Naive thymus-derived CD8-positive, alpha-beta T cell (primary cell): ENCODE results near the gene UBA5. TPM values are rescaled to one million over a fixed set of nuclear protein-coding genes. Genes with fewer than 3 reads are reported as not detected.

ENCODE experiments used
- ATAC-seq, 2 donors: fragments of 150-1000 bp; cut with Tn5 transposase in 1 of 2; sonication (Bioruptor Pico), chemical (Tn5 transposase) in 1 of 2; 1 replicate in 1 of 2; 2 replicates in 1 of 2; pipeline ENCODE4 v1.10.0; 2021; ENCODE audit warnings: mild to moderate bottlenecking in 2 of 2, moderate library complexity in 2 of 2
- POLR2A ChIA-PET: fragments of 350-600 bp; sonication (Branson Sonifier 250); formaldehyde crosslinking; loops from one replicate; lab custom pipeline; 2021; ENCODE audit warnings: antibody characterized with exemption; lab: Charles Lee
- DNase-seq, 10 donors: peaks; one replicate each; pipeline versions ENCODE4 v3.0.0 to v3.0.0-alpha.2; 2020 to 2022
- H3K27ac Mint-ChIP-seq, 10 donors: one replicate each; pipeline ENCODE4 v1.8.0; 2020 to 2022; ENCODE audit warnings: mild to moderate bottlenecking in 10 of 10, mixed read lengths in 10 of 10, moderate library complexity in 4 of 10, inconsistent platforms in 1 of 10
- H3K27me3 Mint-ChIP-seq, 5 donors: one replicate each; pipeline ENCODE4 v1.8.0; 2021 to 2022; ENCODE audit warnings: mixed read lengths in 5 of 5
- H3K36me3 Mint-ChIP-seq, 3 donors: one replicate each; pipeline ENCODE4 v1.8.0; 2020 to 2022; ENCODE audit warnings: mixed read lengths in 3 of 3, mild to moderate bottlenecking in 2 of 3, inconsistent platforms in 1 of 3
- H3K4me1 Mint-ChIP-seq, 4 donors: one replicate each; pipeline ENCODE4 v1.8.0; 2021 to 2022; ENCODE audit warnings: mixed read lengths in 4 of 4
- H3K4me3 Mint-ChIP-seq, 10 donors: one replicate each; pipeline ENCODE4 v1.8.0; 2020 to 2022; ENCODE audit warnings: mild to moderate bottlenecking in 10 of 10, mixed read lengths in 10 of 10, moderate library complexity in 6 of 10, inconsistent platforms in 1 of 10
- H3K9me3 Mint-ChIP-seq, 9 donors: one replicate each; pipeline ENCODE4 v1.8.0; 2020 to 2022; ENCODE audit warnings: mixed read lengths in 9 of 9, mild to moderate bottlenecking in 3 of 9, inconsistent platforms in 1 of 9, moderate library complexity in 1 of 9
- polyA plus RNA-seq, 3 donors: library from polyadenylated mRNA; unstranded; fragments of 300-500 nt; fragmentation: Illumina TruSeq; gene quantifications; one replicate each; pipeline ENCODE4 v1.2.3, GENCODE V29; 2021
- total RNA-seq, 8 experiments: library from RNA in 2 of 8; stranded (reverse) in 2 of 8; gene quantifications; one replicate each; pipeline ENCODE4 v1.2.3 and lab custom pipeline; 2021 to 2026

UBA5 gene
- total and polyA plus RNA-seq, 5 experiments from 2014 or later = 29.9 to 44.0 (median 37.7) TPM

GRCh38 chr3:132690040-132690439, 29.9 kb downstream of the UBA5 start:
- Mint-ChIP-seq H3K27ac (peak overlapping the region in 1 of 10 donors; percentile 18), H3K4me1 (no peaks in the 10 kb centered on the region), H3K4me3 (no peak overlapping the region), H3K27me3 (no peaks in the 10 kb centered on the region), H3K36me3 (peaks cover 0 to 81% (median 11%) of the 10 kb centered on the region in 3 donors), H3K9me3 (no peaks in the 10 kb centered on the region)
- ATAC-seq (no peak), DNase-seq (no peak)
- POLR2A ChIA-PET = no interaction called here

- Mint-ChIP-seq H3K27me3 (no peaks in the 10 kb centered on the region), H3K4me1 (no peaks in the 10 kb centered on the region), H3K27ac (peak overlapping the region in 2 of 10 donors; percentile 6 to 26), H3K9me3 (no peaks in the 10 kb centered on the region), H3K36me3 (peaks cover 0 to 81% (median 14%) of the 10 kb centered on the region in 3 donors), H3K4me3 (no peak overlapping the region)
- POLR2A ChIA-PET = interaction anchor here (1.0 kb wide), 1 partner anchor 11 kb away, joined by 3 read pairs; no protein-coding TSS in a partner anchor
- DNase-seq (no peak), ATAC-seq (no peak)
These were observed 34.9 kb downstream of the UBA5 start for GRCh38 chr3:132694991-132695390.

GRCh38 chr3:132695422-132695821, 35.3 kb downstream of the UBA5 start:
- Mint-ChIP-seq H3K36me3 (peaks cover 0 to 82% (median 12%) of the 10 kb centered on the region in 3 donors), H3K4me1 (no peaks in the 10 kb centered on the region), H3K27me3 (no peaks in the 10 kb centered on the region), H3K27ac (peak overlapping the region in 4 of 10 donors; percentile 29 to 70 (median 42)), H3K9me3 (no peaks in the 10 kb centered on the region), H3K4me3 (no peak overlapping the region)
- ATAC-seq (no peak), DNase-seq (no peak)
- POLR2A ChIA-PET = no interaction called here

- no peak overlapping the region for H3K27ac Mint-ChIP-seq
These were observed 43.6 kb downstream of the UBA5 start for GRCh38 chr3:132703733-132704132.

GRCh38 chr3:132709761-132710160, 49.6 kb downstream of the UBA5 start:
- Mint-ChIP-seq H3K4me3 (no peak overlapping the region), H3K27me3 (no peaks in the 10 kb centered on the region), H3K36me3 (peaks cover 6 to 72% (median 26%) of the 10 kb centered on the region in 3 donors), H3K4me1 (peaks cover 0 to 16% (median 7%) of the 10 kb centered on the region in 4 donors), H3K9me3 (no peaks in the 10 kb centered on the region), H3K27ac (no peak overlapping the region)
- DNase-seq (no peak), ATAC-seq (no peak)
- POLR2A ChIA-PET = no interaction called here

More at GRCh38 chr3:132703733-132704132, 43.6 kb downstream of the UBA5 start:
- POLR2A ChIA-PET = no interaction called here
- no peaks in the 10 kb centered on the region for H3K27me3 Mint-ChIP-seq
- no peak overlapping the region for H3K4me3 Mint-ChIP-seq
- H3K36me3 Mint-ChIP-seq = peaks cover 9 to 82% (median 31%) of the 10 kb centered on the region in 3 donors
- H3K9me3 Mint-ChIP-seq = no peaks in the 10 kb centered on the region
- no peak for ATAC-seq
- peaks cover 0 to 7% (median 3%) of the 10 kb centered on the region in 4 donors for H3K4me1 Mint-ChIP-seq
- DNase-seq = no peak

- POLR2A ChIA-PET = no interaction called here
- no peak for DNase-seq
- H3K27me3 Mint-ChIP-seq = no peaks in the 10 kb centered on the region
- H3K9me3 Mint-ChIP-seq = no peaks in the 10 kb centered on the region
- H3K4me1 Mint-ChIP-seq = peaks cover 3 to 16% (median 7%) of the 10 kb centered on the region in 4 donors
- peak overlapping the region in 1 of 10 donors; percentile 36 for H3K27ac Mint-ChIP-seq
- peaks cover 6 to 73% (median 26%) of the 10 kb centered on the region in 3 donors for H3K36me3 Mint-ChIP-seq
- ATAC-seq = no peak
- no peak overlapping the region for H3K4me3 Mint-ChIP-seq
These were observed 50.2 kb downstream of the UBA5 start for GRCh38 chr3:132710311-132710710.

GRCh38 chr3:132713977-132714727, 54.0 kb downstream of the UBA5 start:
- Mint-ChIP-seq H3K27ac (no peak overlapping the region), H3K36me3 (peaks cover 4 to 66% (median 15%) of the 10 kb centered on the region in 3 donors), H3K27me3 (no peaks in the 10 kb centered on the region), H3K9me3 (no peaks in the 10 kb centered on the region), H3K4me1 (peaks cover 5 to 31% (median 18%) of the 10 kb centered on the region in 4 donors), H3K4me3 (no peak overlapping the region)
- POLR2A ChIA-PET = no interaction called here
- ATAC-seq (no peak), DNase-seq (no peak)

- H3K27ac Mint-ChIP-seq = peak overlapping the region in 1 of 10 donors; percentile 24
- DNase-seq (no peak), ATAC-seq (no peak)
- no peak overlapping the region for H3K4me3 Mint-ChIP-seq
- POLR2A ChIA-PET = no interaction called here
- no peaks in the 10 kb centered on the region for H3K9me3 Mint-ChIP-seq
- H3K36me3 Mint-ChIP-seq = peaks cover 4 to 49% (median 13%) of the 10 kb centered on the region in 3 donors
- H3K27me3 Mint-ChIP-seq = no peaks in the 10 kb centered on the region
- H3K4me1 Mint-ChIP-seq = peaks cover 14 to 42% (median 37%) of the 10 kb centered on the region in 4 donors
These were observed 56.2 kb downstream of the UBA5 start for GRCh38 chr3:132716372-132716771.

- Mint-ChIP-seq H3K4me1 (peaks cover 16 to 56% (median 48%) of the 10 kb centered on the region in 4 donors), H3K4me3 (peak overlapping the region; percentile 63 to 96 (median 92)), H3K36me3 (peaks cover 4 to 27% (median 4%) of the 10 kb centered on the region in 3 donors), H3K27me3 (no peaks in the 10 kb centered on the region), H3K9me3 (no peaks in the 10 kb centered on the region), H3K27ac (peak overlapping the region in 8 of 10 donors; percentile 17 to 83 (median 66))
- no peak for DNase-seq
- ATAC-seq = no peak
- POLR2A ChIA-PET = no interaction called here
These were observed 60.1 kb downstream of the UBA5 start for GRCh38 chr3:132720228-132720627.

GRCh38 chr3:132721479-132722164, 61.5 kb downstream of the UBA5 start:
- H3K9me3 Mint-ChIP-seq = no peaks in the 10 kb centered on the region
- H3K27me3 Mint-ChIP-seq = no peaks in the 10 kb centered on the region
- ATAC-seq (peak; percentile 24 to 33), DNase-seq (peak in 2 of 10 donors; percentile 2 to 75)
- POLR2A ChIA-PET = interaction anchor here (1.6 to 2.6 kb wide), 3 partner anchors 304 to 853 kb away, joined by 4 to 7 read pairs (median 7); partner anchors contain the start of genes CDV3 and DNAJC13
- peaks cover 4 to 22% (median 4%) of the 10 kb centered on the region in 3 donors for H3K36me3 Mint-ChIP-seq
- H3K27ac Mint-ChIP-seq = peak overlapping the region; percentile 72 to 95 (median 89)
- peak overlapping the region; percentile 89 to 96 (median 93) for H3K4me3 Mint-ChIP-seq
- H3K4me1 Mint-ChIP-seq = peaks cover 16 to 47% (median 42%) of the 10 kb centered on the region in 4 donors

- Mint-ChIP-seq H3K27me3 (peaks cover 0 to 1% (median 0%) of the 10 kb centered on the region in 5 donors), H3K9me3 (no peaks in the 10 kb centered on the region), H3K36me3 (peaks cover 4 to 16% (median 4%) of the 10 kb centered on the region in 3 donors), H3K27ac (peak within 1 kb of the TSS; percentile 75 to 95 (median 91)), H3K4me1 (peaks cover 16 to 46% (median 40%) of the 10 kb centered on the region in 4 donors), H3K4me3 (peak within 1 kb of the TSS; percentile 89 to 96 (median 93))
- DNase-seq = peak; percentile 79 to 99 (median 93)
- ATAC-seq = peak; percentile 77 to 78
- POLR2A ChIA-PET = interaction anchor here (1.2 to 2.6 kb wide), 5 partner anchors 61 to 852 kb away, joined by 3 to 7 read pairs (median 4); partner anchors contain the start of genes CDV3 and DNAJC13
These were observed 62.3 kb downstream of the UBA5 start, which contains the start of gene NPHP3 for GRCh38 chr3:132722165-132723023. Gene NPHP3 (minus strand): TSS chr3:132722409. CDS start chr3:132722355, 54 bp downstream.
